HG03280 (cell line): ENCODE results near the gene TBCB.
"Not testable (repeated sequence)": the region's sequence is repeated elsewhere in the genome, so short reads cannot be mapped to it uniquely, and the experiment has no call there.

Experiments
- ATAC-seq: cut with Tn5 transposase; IDR thresholded peaks from one replicate; pipeline ENCODE4 v1.9.1; 2021; ENCODE audit warnings: mild to moderate bottlenecking, moderate library complexity; ENCODE audit not compliant: unreplicated experiment

TBCB gene

GRCh38 chr19:36169084-36169760 lies 54.0 kb downstream of the TBCB start:
- ATAC-seq, result no peak

DNA sequence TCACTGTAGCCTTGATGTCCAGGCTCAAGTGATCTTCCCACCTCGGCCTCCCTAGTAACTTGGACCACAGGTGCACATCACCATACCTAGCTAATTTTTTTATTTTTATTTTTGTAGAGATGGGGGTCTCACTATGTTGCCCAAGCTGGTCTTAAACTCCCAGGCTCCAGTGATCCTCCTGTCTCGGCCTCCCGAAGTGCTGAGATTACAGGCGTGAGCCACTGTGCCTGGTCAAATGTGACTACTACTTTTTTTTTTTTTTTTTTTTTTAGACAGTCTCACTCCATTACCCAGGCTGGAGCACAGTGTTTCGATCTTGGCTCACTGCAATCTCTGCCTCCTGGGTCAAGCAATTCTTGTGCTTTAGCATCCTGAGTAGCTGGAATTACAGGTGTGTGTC lies 57.6 kb downstream of the TBCB start:
- ATAC-seq, result no peak

DNA sequence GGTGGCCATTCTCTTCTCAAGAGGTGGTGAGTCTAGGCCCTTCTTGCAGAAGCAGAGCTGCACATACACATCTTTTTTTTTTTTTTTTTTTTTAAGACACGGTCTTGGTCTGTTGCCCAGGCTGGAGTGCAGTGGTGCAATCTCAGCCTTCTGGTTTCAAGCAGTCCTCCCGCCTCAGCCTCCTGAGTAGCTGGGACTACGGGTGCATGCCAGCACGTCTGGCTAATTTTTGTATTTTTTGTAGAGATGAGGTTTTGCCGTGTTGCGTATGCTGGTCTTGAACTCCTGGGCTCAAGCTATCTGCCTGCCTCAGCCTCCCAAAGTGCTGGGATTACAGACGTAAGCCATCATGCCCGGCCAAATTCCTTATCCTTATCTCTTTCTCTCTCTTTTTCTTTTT lies 58.6 kb downstream of the TBCB start:
- ATAC-seq, result not testable (repeated sequence)
